ENCODE data around the gene SLC13A4.

GRCh38 chr7:135653340-135654080, 74.5 kb downstream of the SLC13A4 start:
- TF ChIP-seq CTCF (IDR thresholded peaks at IDR 0.05) (no peak), POLR2A (IDR thresholded peaks at IDR 0.05) (no peak)

All from uterus (tissue), 2 donors.